Keratinocyte (primary cell): ENCODE measurements around the gene DCST2. TPM values are rescaled to one million over a fixed set of nuclear protein-coding genes. Genes with fewer than 3 reads are reported as not detected.
A peak's percentile ranks its signal among the peaks of the same experiment; 100 is the strongest.

ENCODE experiments used
- DNase-seq: peaks from one replicate; pipeline ENCODE4 v3.0.0-alpha.2; 2011; ENCODE audit warnings: low read depth, missing footprints, low spot score
- FAIRE-seq: peaks from 2 replicates; lab custom pipeline; 2011; peaks lifted over from hg19 to GRCh38; lab: Jason Lieb, UNC
- H2AFZ ChIP-seq: 2 replicates; pipeline ENCODE4 v1.6.0; 2012; ENCODE audit warnings: low read length, control low read depth, inconsistent platforms; ENCODE audit not compliant: control insufficient read depth
- H3K27ac ChIP-seq: 2 replicates; pipeline ENCODE4 v1.5.1; 2011; ENCODE audit warnings: low read length; ENCODE audit not compliant: control insufficient read depth, insufficient read depth
- H3K27me3 ChIP-seq: 3 replicates; pipeline ENCODE4 v1.6.0; 2011; ENCODE audit warnings: low read length; ENCODE audit not compliant: control insufficient read depth, insufficient read depth; ENCODE audit errors: extremely low read depth
- H3K36me3 ChIP-seq, 2 experiments: 2 replicates in 1 of 2; 3 replicates in 1 of 2; pipeline ENCODE4 v1.5.1; 2011; ENCODE audit warnings: low read length in 2 of 2, mild to moderate bottlenecking in 1 of 2; ENCODE audit not compliant: control insufficient read depth in 2 of 2, insufficient read depth in 2 of 2; ENCODE audit errors: extremely low read depth in 1 of 2
- H3K4me1 ChIP-seq: 3 replicates; pipeline ENCODE4 v1.5.1; 2011; ENCODE audit warnings: low read length; ENCODE audit not compliant: control insufficient read depth, insufficient read depth; ENCODE audit errors: extremely low read depth
- H3K4me2 ChIP-seq: 3 replicates; pipeline ENCODE4 v1.6.0; 2011; ENCODE audit warnings: low read depth, low read length; ENCODE audit not compliant: control insufficient read depth, insufficient read depth; ENCODE audit errors: extremely low read depth
- H3K4me3 ChIP-seq, 3 experiments: fragments of 200-600 bp in 1 of 3; sonication (generic) in 1 of 3; 2 replicates in 2 of 3; 3 replicates in 1 of 3; pipeline ENCODE4 v1.5.1; 2011 to 2016; ENCODE audit warnings: low read length in 3 of 3, mild to moderate bottlenecking in 3 of 3, control low read depth in 2 of 3, inconsistent platforms in 1 of 3, low read depth in 1 of 3, mixed read lengths in 1 of 3, mixed run types in 1 of 3, moderate library complexity in 1 of 3; ENCODE audit not compliant: control insufficient read depth in 2 of 3, insufficient read depth in 2 of 3; ENCODE audit errors: extremely low read depth in 1 of 3
- H3K79me2 ChIP-seq: 2 replicates; pipeline ENCODE4 v1.6.0; 2012; ENCODE audit warnings: low read length; ENCODE audit not compliant: control insufficient read depth, insufficient read depth
- H3K9ac ChIP-seq: 3 replicates; pipeline ENCODE4 v1.6.0; 2011; ENCODE audit warnings: low read length; ENCODE audit not compliant: control insufficient read depth, insufficient read depth; ENCODE audit errors: extremely low read depth
- H3K9me1 ChIP-seq: 3 replicates; pipeline ENCODE4 v1.6.0; 2011; ENCODE audit warnings: low read length; ENCODE audit not compliant: control insufficient read depth, insufficient read depth; ENCODE audit errors: extremely low read depth
- H3K9me3 ChIP-seq: 2 replicates; pipeline ENCODE4 v1.5.1; 2012; ENCODE audit warnings: low read depth, low read length; ENCODE audit not compliant: control insufficient read depth
- H4K20me1 ChIP-seq: 3 replicates; pipeline ENCODE4 v1.6.0; 2011; ENCODE audit warnings: low read length; ENCODE audit not compliant: control insufficient read depth, insufficient read depth; ENCODE audit errors: extremely low read depth
- EZH2 ChIP-seq: IDR thresholded peaks from one replicate; pipeline ENCODE4 v1.6.1; 2012; ENCODE audit warnings: inconsistent platforms, mild to moderate bottlenecking, low read length, moderate library complexity
- dilution Hi-C: fragments of 300-500 bp; cut with MboI; formaldehyde crosslinking; loops from one replicate; pipeline ENCODE4 v1.7.0; 2020; ENCODE audit warnings: low sequenced_read_pairs; ENCODE audit not compliant: extremely low pct_ligation_motif_present
- polyA plus RNA-seq, 5 experiments: library from polyadenylated mRNA; depleted of rRNA in 3 of 5; stranded (reverse) in 3 of 5; stranded (forward) in 1 of 5; unstranded in 1 of 5; fragments of >200 nt; gene quantifications; 1 replicate in 1 of 5; 2 replicates in 3 of 5; 3 replicates in 1 of 5; pipeline versions ENCODE4 v1.2.1 to v1.2.3, GENCODE V29; 2011 to 2012; ENCODE audit warnings: missing spikeins in 2 of 5, low read depth in 1 of 5, low replicate concordance in 1 of 5
- TF ChIP-seq, protein P1 (sequence below), 3 experiments: IDR thresholded peaks in 1 of 3; conservative IDR thresholded peaks in 1 of 3; optimal IDR thresholded peaks in 1 of 3; 2 replicates in 2 of 3; 3 replicates in 1 of 3; pipeline versions ENCODE3 to v1.5.1; 2011; ENCODE audit warnings: low read length in 3 of 3, mild to moderate bottlenecking in 3 of 3, moderate library complexity in 2 of 3, control low read depth in 1 of 3, inconsistent platforms in 1 of 3; ENCODE audit not compliant: insufficient read depth in 2 of 3; ENCODE audit errors: extremely low read depth in 1 of 3

DCST2 gene
- polyA plus RNA-seq, 1 donor (not counting 4 experiments of a cell fraction or from before 2014, with no cell fraction given) = 0.14 TPM

DNA sequence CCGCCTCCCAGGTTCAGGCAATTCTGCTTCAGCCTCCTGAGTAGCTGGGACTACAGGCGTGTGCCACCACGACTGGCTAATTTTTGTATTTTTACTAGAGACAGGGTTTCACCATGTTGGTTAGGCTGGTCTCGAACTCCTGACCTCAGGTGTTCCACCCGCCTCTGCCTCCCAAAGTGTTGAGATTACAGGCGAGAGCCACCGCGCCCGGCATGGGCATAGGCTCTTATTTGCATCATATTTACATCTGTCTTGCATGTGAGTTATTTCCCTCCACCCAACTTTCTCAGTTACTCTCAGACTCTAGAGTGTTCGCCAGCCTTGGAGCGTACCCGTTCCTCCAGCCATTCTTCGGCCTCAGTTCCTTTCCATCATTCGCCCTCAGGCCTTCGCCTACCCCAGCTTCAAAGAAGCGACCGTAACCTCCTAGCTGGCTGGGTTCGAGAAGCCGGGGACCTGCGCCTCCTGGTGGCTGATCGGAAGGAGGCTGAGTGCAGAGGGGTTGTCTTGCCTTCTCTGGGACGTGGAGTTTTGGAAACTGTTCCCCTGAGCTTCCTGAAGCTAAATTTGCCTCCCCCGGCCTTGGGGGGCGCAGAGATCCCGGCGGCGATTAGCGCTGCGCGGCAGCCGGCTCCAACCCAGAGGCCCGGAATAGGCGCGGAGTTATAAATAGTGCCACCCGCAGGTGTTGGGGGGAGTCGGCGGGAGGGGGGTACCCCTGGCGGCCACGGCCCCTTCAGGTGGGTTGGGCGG is 34.6 kb downstream of the DCST2 start:
- dilution Hi-C loops = no loop called here
- no peaks in the 10 kb centered on the region for H3K36me3 ChIP-seq
- no peak for DNase-seq
- H3K27me3 ChIP-seq = no peaks in the 10 kb centered on the region
- H3K79me2 ChIP-seq = peaks cover 12% of the 10 kb centered on the region
- no peak overlapping the region for H3K9ac ChIP-seq
- H3K4me2 ChIP-seq = peak overlapping the region; percentile 58
- H3K27ac ChIP-seq = no peak overlapping the region
- H3K4me1 ChIP-seq = peaks cover 14% of the 10 kb centered on the region
- H3K4me3 ChIP-seq = peak overlapping the region in 1 of 3 experiments; percentile 38
- H2AFZ ChIP-seq = peak overlapping the region; percentile 46
- TF ChIP-seq, protein P1, sequence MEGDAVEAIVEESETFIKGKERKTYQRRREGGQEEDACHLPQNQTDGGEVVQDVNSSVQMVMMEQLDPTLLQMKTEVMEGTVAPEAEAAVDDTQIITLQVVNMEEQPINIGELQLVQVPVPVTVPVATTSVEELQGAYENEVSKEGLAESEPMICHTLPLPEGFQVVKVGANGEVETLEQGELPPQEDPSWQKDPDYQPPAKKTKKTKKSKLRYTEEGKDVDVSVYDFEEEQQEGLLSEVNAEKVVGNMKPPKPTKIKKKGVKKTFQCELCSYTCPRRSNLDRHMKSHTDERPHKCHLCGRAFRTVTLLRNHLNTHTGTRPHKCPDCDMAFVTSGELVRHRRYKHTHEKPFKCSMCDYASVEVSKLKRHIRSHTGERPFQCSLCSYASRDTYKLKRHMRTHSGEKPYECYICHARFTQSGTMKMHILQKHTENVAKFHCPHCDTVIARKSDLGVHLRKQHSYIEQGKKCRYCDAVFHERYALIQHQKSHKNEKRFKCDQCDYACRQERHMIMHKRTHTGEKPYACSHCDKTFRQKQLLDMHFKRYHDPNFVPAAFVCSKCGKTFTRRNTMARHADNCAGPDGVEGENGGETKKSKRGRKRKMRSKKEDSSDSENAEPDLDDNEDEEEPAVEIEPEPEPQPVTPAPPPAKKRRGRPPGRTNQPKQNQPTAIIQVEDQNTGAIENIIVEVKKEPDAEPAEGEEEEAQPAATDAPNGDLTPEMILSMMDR (optimal IDR thresholded peaks at IDR 0.05 in 1 of 3, IDR thresholded peaks at IDR 0.05 in 1 of 3, conservative IDR thresholded peaks at IDR 0.05 in 1 of 3; ENCODE audit: extremely low read depth in 1 of 3, insufficient read depth in 2 of 3, low read length in 3 of 3) = peak in 2 of 3 experiments; percentile 91 to 93
- TF ChIP-seq EZH2 = no peak
- peak; percentile 20 for FAIRE-seq
- no peaks in the 10 kb centered on the region for H4K20me1 ChIP-seq
- H3K9me1 ChIP-seq = no peaks in the 10 kb centered on the region
- H3K9me3 ChIP-seq = no peaks in the 10 kb centered on the region

GRCh38 chr1:154998201-154998780 is 35.3 kb downstream of the DCST2 start:
- peaks cover 14% of the 10 kb centered on the region for H3K4me1 ChIP-seq
- dilution Hi-C loops = no loop called here
- no peak overlapping the region for H3K4me2 ChIP-seq
- H3K9ac ChIP-seq = no peak overlapping the region
- H4K20me1 ChIP-seq = no peaks in the 10 kb centered on the region
- no peak overlapping the region for H3K4me3 ChIP-seq
- H3K79me2 ChIP-seq = peaks cover 7% of the 10 kb centered on the region
- H3K36me3 ChIP-seq = no peaks in the 10 kb centered on the region
- no peaks in the 10 kb centered on the region for H3K27me3 ChIP-seq
- H3K27ac ChIP-seq = no peak overlapping the region
- no peaks in the 10 kb centered on the region for H3K9me1 ChIP-seq
- DNase-seq (no peak), FAIRE-seq (no peak)
- no peaks in the 10 kb centered on the region for H3K9me3 ChIP-seq
- TF ChIP-seq, protein P1 (optimal IDR thresholded peaks at IDR 0.05 in 1 of 3, IDR thresholded peaks at IDR 0.05 in 1 of 3, conservative IDR thresholded peaks at IDR 0.05 in 1 of 3; ENCODE audit: extremely low read depth in 1 of 3, insufficient read depth in 2 of 3, low read length in 3 of 3) = peak in 1 of 3 experiments; percentile 14
- no peak for TF ChIP-seq EZH2
- no peak overlapping the region for H2AFZ ChIP-seq
